Measurements from ENCODE around the gene SLC41A2. TPM values are rescaled to one million over a fixed set of nuclear protein-coding genes. Genes with fewer than 3 reads are reported as not detected.

The SLC41A2 gene
- total and polyA plus RNA-seq, 3 donors from 2014 or later = 21.9 to 49.5 (median 31.6) TPM

DNA sequence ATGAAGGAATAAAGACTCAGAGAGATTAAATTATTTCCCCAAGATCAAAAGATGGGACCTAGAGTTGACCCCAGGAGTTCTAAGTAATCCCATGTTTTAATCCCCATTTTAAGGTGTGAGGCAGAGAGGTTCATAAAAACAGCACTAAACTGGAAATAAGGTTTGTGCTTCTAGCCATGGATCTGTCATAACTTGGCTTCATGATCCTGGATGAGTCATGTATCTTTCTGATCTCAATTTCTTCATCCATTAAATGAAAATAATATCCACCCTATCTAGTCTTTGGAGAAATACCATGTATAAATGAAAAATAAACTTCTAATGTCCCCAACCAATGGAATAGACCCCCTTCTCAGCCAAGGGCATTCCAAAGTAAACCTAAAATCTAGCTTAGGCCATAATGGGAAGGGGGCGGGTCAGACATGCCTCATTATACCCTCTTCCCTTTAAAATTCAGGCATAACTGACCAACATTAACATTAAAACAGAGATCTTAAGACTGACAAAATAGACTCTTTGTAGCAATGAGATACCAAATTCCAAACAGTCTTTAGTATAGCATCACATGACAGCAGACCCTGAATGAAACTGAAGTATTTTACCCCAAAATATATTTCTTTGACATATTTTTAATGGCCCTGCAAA is 47.8 kb downstream of the SLC41A2 start:
- TF ChIP-seq, protein P1, sequence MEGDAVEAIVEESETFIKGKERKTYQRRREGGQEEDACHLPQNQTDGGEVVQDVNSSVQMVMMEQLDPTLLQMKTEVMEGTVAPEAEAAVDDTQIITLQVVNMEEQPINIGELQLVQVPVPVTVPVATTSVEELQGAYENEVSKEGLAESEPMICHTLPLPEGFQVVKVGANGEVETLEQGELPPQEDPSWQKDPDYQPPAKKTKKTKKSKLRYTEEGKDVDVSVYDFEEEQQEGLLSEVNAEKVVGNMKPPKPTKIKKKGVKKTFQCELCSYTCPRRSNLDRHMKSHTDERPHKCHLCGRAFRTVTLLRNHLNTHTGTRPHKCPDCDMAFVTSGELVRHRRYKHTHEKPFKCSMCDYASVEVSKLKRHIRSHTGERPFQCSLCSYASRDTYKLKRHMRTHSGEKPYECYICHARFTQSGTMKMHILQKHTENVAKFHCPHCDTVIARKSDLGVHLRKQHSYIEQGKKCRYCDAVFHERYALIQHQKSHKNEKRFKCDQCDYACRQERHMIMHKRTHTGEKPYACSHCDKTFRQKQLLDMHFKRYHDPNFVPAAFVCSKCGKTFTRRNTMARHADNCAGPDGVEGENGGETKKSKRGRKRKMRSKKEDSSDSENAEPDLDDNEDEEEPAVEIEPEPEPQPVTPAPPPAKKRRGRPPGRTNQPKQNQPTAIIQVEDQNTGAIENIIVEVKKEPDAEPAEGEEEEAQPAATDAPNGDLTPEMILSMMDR (IDR thresholded peaks at IDR 0.05) = no peak
- TF ChIP-seq POLR2A (IDR thresholded peaks at IDR 0.05) = no peak
- DNase-seq = no peak
- intact Hi-C loops (cut with DNase I; ENCODE audit: low total_unique reads) = no loop called here
- H3K4me3 ChIP-seq = no peak overlapping the region
- no peaks in the 10 kb centered on the region for H3K4me1 ChIP-seq
- no peak overlapping the region for H3K27ac ChIP-seq
- no peaks in the 10 kb centered on the region for H3K36me3 ChIP-seq (ENCODE audit: low read depth, missing control alignments)
- no peaks in the 10 kb centered on the region for H3K9me3 ChIP-seq
- no peaks in the 10 kb centered on the region for H3K27me3 ChIP-seq
- WGBS, 2 donors = 95 to 96% methylated on average over 1 of the region's 1 CpG

DNA sequence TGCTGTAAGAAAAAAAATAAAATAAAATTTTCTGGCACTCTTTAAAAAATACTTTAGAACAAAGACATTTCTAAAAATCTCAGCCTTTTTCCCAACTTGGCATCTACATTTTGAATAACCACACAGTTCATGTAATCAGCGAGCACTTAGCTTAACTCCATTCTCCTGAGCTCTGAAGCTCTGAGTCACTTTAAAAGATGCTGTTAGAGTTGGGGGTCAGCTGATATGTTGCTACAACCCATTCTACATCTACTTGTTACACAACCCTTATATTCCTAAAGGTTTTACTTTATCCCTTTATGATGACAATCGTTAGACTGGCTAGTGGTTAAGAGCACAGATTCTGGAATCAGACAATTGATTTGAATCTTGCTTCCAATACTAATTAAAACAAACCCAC is 48.3 kb downstream of the SLC41A2 start:
- Histone ChIP-seq H3K4me3 (no peak overlapping the region), H3K27ac (no peak overlapping the region), H3K4me1 (no peaks in the 10 kb centered on the region), H3K27me3 (no peaks in the 10 kb centered on the region), H3K9me3 (no peaks in the 10 kb centered on the region), H3K36me3 (ENCODE audit: low read depth, missing control alignments) (no peaks in the 10 kb centered on the region)
- intact Hi-C loops (cut with DNase I; ENCODE audit: low total_unique reads) = no loop called here
- TF ChIP-seq POLR2A (IDR thresholded peaks at IDR 0.05) = no peak
- TF ChIP-seq, protein P1 (IDR thresholded peaks at IDR 0.05) = no peak
- 84 to 90% methylated on average over 2 of the region's 2 CpGs for WGBS, 2 donors
- no peak for DNase-seq

Other genes starting within 250 kb of the SLC41A2 start
- gene NOPCHAP1, start 28.0 kb upstream of the SLC41A2 start, total RNA-seq = 10 to 100 TPM in 1 of 2 donors, 1 to 10 TPM in 1; 7.2 to 12.8 TPM
- gene NOPCHAP1, start 28.0 kb upstream of the SLC41A2 start, polyA plus RNA-seq (ENCODE audit: insufficient read depth, low read depth, low replicate concordance) = 10.0 TPM
- gene ALDH1L2, start 126.2 kb upstream of the SLC41A2 start, total RNA-seq = 1 to 10 TPM; 2.3 to 2.5 TPM
- 3.5 TPM for gene ALDH1L2, start 126.2 kb upstream of the SLC41A2 start, polyA plus RNA-seq (ENCODE audit: insufficient read depth, low read depth, low replicate concordance)
- gene WASHC4, start 149.4 kb upstream of the SLC41A2 start, total RNA-seq = 10 to 100 TPM; 55.3 to 57.7 TPM
- 17.4 TPM for gene WASHC4, start 149.4 kb upstream of the SLC41A2 start, polyA plus RNA-seq (ENCODE audit: insufficient read depth, low read depth, low replicate concordance)

Measured in testis (tissue), 3 donors.